ENCODE data around the gene GOSR2.

The GOSR2 gene

GRCh38 chr17:46958041-46958591 is 35.2 kb downstream of the GOSR2 start:
- in situ Hi-C loops (cut with MboI; ENCODE audit: low sequenced_read_pairs) = loop anchor here (25.0 kb wide), 1 partner anchor 829 kb away; no protein-coding TSS in a partner anchor

GRCh38 chr17:46960152-46960551 is 37.2 kb downstream of the GOSR2 start:
- in situ Hi-C loops (cut with MboI; ENCODE audit: low sequenced_read_pairs) = loop anchor here (25.0 kb wide), 1 partner anchor 827 kb away; no protein-coding TSS in a partner anchor

GRCh38 chr17:46962374-46962790 is 39.4 kb downstream of the GOSR2 start:
- in situ Hi-C loops (cut with MboI; ENCODE audit: low sequenced_read_pairs) = loop anchor here (25.0 kb wide), 1 partner anchor 825 kb away; no protein-coding TSS in a partner anchor

GRCh38 chr17:46963571-46963970 is 40.6 kb downstream of the GOSR2 start:
- in situ Hi-C loops (cut with MboI; ENCODE audit: low sequenced_read_pairs) = loop anchor here (25.0 kb wide), 1 partner anchor 824 kb away; no protein-coding TSS in a partner anchor

GRCh38 chr17:46964315-46965265 is 41.6 kb downstream of the GOSR2 start:
- in situ Hi-C loops (cut with MboI; ENCODE audit: low sequenced_read_pairs) = loop anchor here (25.0 kb wide), 1 partner anchor 823 kb away; no protein-coding TSS in a partner anchor

- in situ Hi-C loops (cut with MboI; ENCODE audit: low sequenced_read_pairs) = loop anchor here (25.0 kb wide), 1 partner anchor 819 kb away; no protein-coding TSS in a partner anchor
Observed at GRCh38 chr17:46968224-46968834, 45.4 kb downstream of the GOSR2 start.

- in situ Hi-C loops (cut with MboI; ENCODE audit: low sequenced_read_pairs) = loop anchor here (25.0 kb wide), 1 partner anchor 818 kb away; no protein-coding TSS in a partner anchor
Observed at GRCh38 chr17:46968896-46969295, 45.9 kb downstream of the GOSR2 start.

- in situ Hi-C loops (cut with MboI; ENCODE audit: low sequenced_read_pairs) = loop anchor here (25.0 kb wide), 1 partner anchor 816 kb away; no protein-coding TSS in a partner anchor
Observed at GRCh38 chr17:46971647-46972300, 48.8 kb downstream of the GOSR2 start.

GRCh38 chr17:46972346-46972745 is 49.4 kb downstream of the GOSR2 start:
- in situ Hi-C loops (cut with MboI; ENCODE audit: low sequenced_read_pairs) = loop anchor here (25.0 kb wide), 1 partner anchor 815 kb away; no protein-coding TSS in a partner anchor

- in situ Hi-C loops (cut with MboI; ENCODE audit: low sequenced_read_pairs) = loop anchor here (25.0 kb wide), 1 partner anchor 813 kb away; no protein-coding TSS in a partner anchor
Observed at GRCh38 chr17:46974086-46974485, 51.1 kb downstream of the GOSR2 start.

- in situ Hi-C loops (cut with MboI; ENCODE audit: low sequenced_read_pairs) = no loop called here
Observed at GRCh38 chr17:46975287-46975686, 52.3 kb downstream of the GOSR2 start.

- in situ Hi-C loops (cut with MboI; ENCODE audit: low sequenced_read_pairs) = no loop called here
Observed at GRCh38 chr17:46976626-46977270, 53.8 kb downstream of the GOSR2 start.

GRCh38 chr17:46977348-46977747 is 54.4 kb downstream of the GOSR2 start:
- in situ Hi-C loops (cut with MboI; ENCODE audit: low sequenced_read_pairs) = no loop called here

- in situ Hi-C loops (cut with MboI; ENCODE audit: low sequenced_read_pairs) = no loop called here
Observed at GRCh38 chr17:46977750-46978488, 55.0 kb downstream of the GOSR2 start.

- in situ Hi-C loops (cut with MboI; ENCODE audit: low sequenced_read_pairs) = no loop called here
Observed at GRCh38 chr17:46978489-46979146, 55.7 kb downstream of the GOSR2 start.

GRCh38 chr17:46979147-46979863 is 56.3 kb downstream of the GOSR2 start, which contains the start of gene RPRML:
RPRML (minus strand) TSS chr17:46979253; CDS start chr17:46979007, 246 bp downstream.
- in situ Hi-C loops (cut with MboI; ENCODE audit: low sequenced_read_pairs) = no loop called here

GRCh38 chr17:46982577-46982976 is 59.6 kb downstream of the GOSR2 start:
- in situ Hi-C loops (cut with MboI; ENCODE audit: low sequenced_read_pairs) = no loop called here

GRCh38 chr17:46983782-46984181 is 60.8 kb downstream of the GOSR2 start:
- in situ Hi-C loops (cut with MboI; ENCODE audit: low sequenced_read_pairs) = no loop called here
